HCT116 (cell line): Measurements from ENCODE around the gene PITHD1. TPM values are rescaled to one million over a fixed set of nuclear protein-coding genes. Genes with fewer than 3 reads are reported as not detected.
A peak's percentile ranks its signal among the peaks of the same experiment; 100 is the strongest.

Experiments used
- ATAC-seq: fragments of 200-7000 bp; cut with Tn5 transposase; 2 replicates; pipeline ENCODE4 v1.9.1; 2020; ENCODE audit warnings: mild to moderate bottlenecking, moderate library complexity
- Bru-seq: library from RNA; stranded (reverse); fragments of 400-500 nt; gene quantifications from one replicate; lab custom pipeline; 2021; lab: Mats Ljungman, UMichigan
- BruChase-seq, 2 experiments: library from RNA; stranded (reverse); fragments of 400-500 nt; gene quantifications; one replicate each; lab custom pipeline; 2021; lab: Mats Ljungman, UMichigan
- BruUV-seq: library from RNA; stranded (reverse); fragments of 400-500 nt; replicated peaks from 2 replicates; lab custom pipeline; 2021; lab: Mats Ljungman, UMichigan
- CTCF ChIA-PET: fragments of 300-600 bp; sonication (Branson Sonifier 250); formaldehyde crosslinking; loops from one replicate; lab custom pipeline; 2021; ENCODE audit warnings: antibody characterized with exemption; lab: Charles Lee
- POLR2A ChIA-PET: fragments of 300-600, 350-600 bp; sonication (Branson Sonifier 250); formaldehyde crosslinking; loops from one replicate; lab custom pipeline; 2021; ENCODE audit warnings: antibody characterized with exemption; lab: Charles Lee
- RAD21 ChIA-PET, 2 experiments: fragments of 300-600 bp; sonication (Branson Sonifier 250); formaldehyde crosslinking; loops; one replicate each; lab custom pipeline; 2023; ENCODE audit warnings: low total read pairs in 2 of 2; ENCODE audit not compliant: uncharacterized antibody in 2 of 2, unreplicated experiment in 2 of 2, low non-redundant PET in 1 of 2; lab: Charles Lee
- DNase-seq: peaks from one replicate; pipeline ENCODE4 v3.0.0-alpha.2; 2010; ENCODE audit warnings: low read depth, low spot score
- H2AFZ ChIP-seq: fragments of 200-600 bp; shearing (Covaris generic), sonication (generic); 2 replicates; pipeline ENCODE4 v1.6.1; 2017; ENCODE audit warnings: low read depth, mixed run types, mixed read lengths, antibody characterized with exemption, low read length; ENCODE audit not compliant: poor library complexity, severe bottlenecking
- H3K27ac ChIP-seq: 2 replicates; pipeline ENCODE4 v1.5.1; 2012; ENCODE audit warnings: low read depth, low read length
- H3K27me3 ChIP-seq: fragments of 200-600 bp; sonication (generic); 2 replicates; pipeline ENCODE4 v1.6.1; 2016; ENCODE audit warnings: mixed run types, low read length, mixed read lengths; ENCODE audit not compliant: insufficient read depth
- H3K36me3 ChIP-seq, 2 experiments: fragments of 200-500 bp in 1 of 2; fragments of 200-600 bp in 1 of 2; sonication (Bioruptor generic) in 1 of 2; sonication (generic) in 1 of 2; 2 replicates each; pipeline versions ENCODE4 v1.5.1 to v1.6.1; 2014 to 2016; ENCODE audit warnings: low read length in 2 of 2, inconsistent platforms in 1 of 2, mixed read lengths in 1 of 2, mixed run types in 1 of 2; ENCODE audit not compliant: insufficient read depth in 2 of 2, control insufficient read depth in 1 of 2
- H3K4me1 ChIP-seq, 2 experiments: fragments of 200-600 bp in 1 of 2; sonication (generic) in 1 of 2; 2 replicates each; pipeline versions ENCODE4 v1.5.1 to v1.6.1; 2012 to 2017; ENCODE audit warnings: low read length in 2 of 2, inconsistent platforms in 1 of 2, mild to moderate bottlenecking in 1 of 2, mixed read lengths in 1 of 2, mixed run types in 1 of 2, moderate library complexity in 1 of 2; ENCODE audit not compliant: insufficient read depth in 2 of 2, control insufficient read depth in 1 of 2
- H3K4me2 ChIP-seq: fragments of 200-600 bp; sonication (generic); 2 replicates; pipeline ENCODE4 v1.6.1; 2017; ENCODE audit warnings: mixed run types, low read length, mixed read lengths
- H3K4me3 ChIP-seq, 2 experiments: fragments of 200-600 bp in 1 of 2; sonication (generic) in 1 of 2; replicated peaks in 1 of 2; 2 replicates each; pipeline ENCODE4 v1.5.1; 2011 to 2016; ENCODE audit warnings: low read length in 2 of 2, control low read depth in 1 of 2, low read depth in 1 of 2, mild to moderate bottlenecking in 1 of 2, mixed read lengths in 1 of 2, mixed run types in 1 of 2
- H3K79me2 ChIP-seq: fragments of 200-600 bp; sonication (generic); 2 replicates; pipeline ENCODE4 v1.6.1; 2017; ENCODE audit warnings: mild to moderate bottlenecking, mixed run types, low read length, moderate library complexity, mixed read lengths; ENCODE audit not compliant: insufficient read depth
- H3K9ac ChIP-seq: fragments of 200-600 bp; sonication (generic); 2 replicates; pipeline ENCODE4 v1.6.1; 2016; ENCODE audit warnings: low read length, mixed read lengths
- H3K9me2 ChIP-seq: fragments of 200-600 bp; sonication (generic), shearing (Covaris generic); 2 replicates; pipeline ENCODE4 v1.6.1; 2017; ENCODE audit warnings: mixed run types, mild to moderate bottlenecking, moderate library complexity; ENCODE audit not compliant: insufficient read depth
- H3K9me3 ChIP-seq, 2 experiments: fragments of 200-500 bp in 1 of 2; fragments of 200-600 bp in 1 of 2; sonication (Bioruptor generic) in 1 of 2; sonication (generic) in 1 of 2; 2 replicates each; pipeline ENCODE4 v1.6.1; 2014 to 2017; ENCODE audit warnings: low read length in 2 of 2, mixed read lengths in 2 of 2, inconsistent platforms in 1 of 2, low read depth in 1 of 2, mild to moderate bottlenecking in 1 of 2, mixed run types in 1 of 2, moderate library complexity in 1 of 2; ENCODE audit not compliant: control insufficient read depth in 1 of 2, insufficient read depth in 1 of 2
- H4K20me1 ChIP-seq: fragments of 200-600 bp; sonication (generic), shearing (Covaris generic); 2 replicates; pipeline ENCODE4 v1.6.1; 2017; ENCODE audit warnings: mixed run types, mild to moderate bottlenecking, moderate library complexity; ENCODE audit not compliant: insufficient read depth
- CBX3 ChIP-seq: IDR thresholded peaks from 2 replicates; pipeline ENCODE4 v1.6.1; 2012; ENCODE audit warnings: low read depth
- CTCF ChIP-seq, 3 experiments: fragments of 200-600 bp in 1 of 3; sonication (generic) in 1 of 3; IDR thresholded peaks in 2 of 3; conservative IDR thresholded peaks in 1 of 3; 2 replicates each; pipeline ENCODE4 v1.5.1; 2012 to 2017; ENCODE audit warnings: low read depth in 2 of 3, low read length in 2 of 3, antibody characterized with exemption in 1 of 3, borderline replicate concordance in 1 of 3, control low read depth in 1 of 3, mild to moderate bottlenecking in 1 of 3, mixed read lengths in 1 of 3, mixed run types in 1 of 3, moderate library complexity in 1 of 3; ENCODE audit not compliant: insufficient read depth in 1 of 3
- EGR1 ChIP-seq: IDR thresholded peaks from 2 replicates; pipeline ENCODE4 v1.6.1; 2012; ENCODE audit warnings: low read depth
- ELF1 ChIP-seq: IDR thresholded peaks from 2 replicates; pipeline ENCODE4 v1.6.1; 2012; ENCODE audit warnings: low read depth, borderline replicate concordance
- EZH2 ChIP-seq: fragments of 200-600 bp; sonication (generic); IDR thresholded peaks from 2 replicates; pipeline ENCODE4 v1.6.1; 2017; ENCODE audit warnings: antibody characterized with exemption, mixed run types
- EZH2phosphoT487 ChIP-seq: fragments of 200-600 bp; IDR thresholded peaks from 2 replicates; pipeline ENCODE4 v1.6.1; 2018; ENCODE audit warnings: antibody characterized with exemption, borderline replicate concordance
- FOSL1 ChIP-seq: IDR thresholded peaks from 2 replicates; pipeline ENCODE4 v1.6.1; 2012; ENCODE audit warnings: low read depth
- JUND ChIP-seq: IDR thresholded peaks from 2 replicates; pipeline ENCODE4 v1.6.1; 2012
- MAX ChIP-seq: IDR thresholded peaks from 2 replicates; pipeline ENCODE4 v1.6.1; 2012
- POLR2A ChIP-seq: IDR thresholded peaks from 2 replicates; pipeline ENCODE4 v1.7.0; 2011; ENCODE audit warnings: borderline replicate concordance; ENCODE audit not compliant: insufficient read depth, insufficient read length; ENCODE audit errors: extremely low read depth
- POLR2AphosphoS5 ChIP-seq: IDR thresholded peaks from 2 replicates; pipeline ENCODE4 v1.6.1; 2011; ENCODE audit warnings: mild to moderate bottlenecking, low read depth, low read length, moderate library complexity
- RAD21 ChIP-seq: IDR thresholded peaks from 2 replicates; pipeline ENCODE4 v1.6.1; 2012; ENCODE audit warnings: low read depth, mild to moderate bottlenecking
- SIN3A ChIP-seq: IDR thresholded peaks from 2 replicates; pipeline ENCODE4 v1.6.1; 2012; ENCODE audit warnings: low read depth
- SP1 ChIP-seq: IDR thresholded peaks from 2 replicates; pipeline ENCODE4 v1.6.1; 2012; ENCODE audit warnings: low read depth
- SRF ChIP-seq: IDR thresholded peaks from 2 replicates; pipeline ENCODE4 v1.6.1; 2012; ENCODE audit warnings: low read depth
- TCF7L2 ChIP-seq: IDR thresholded peaks from 2 replicates; pipeline ENCODE4 v1.7.0; 2011; ENCODE audit warnings: borderline replicate concordance, inconsistent platforms; ENCODE audit not compliant: insufficient read depth, insufficient read length; ENCODE audit errors: extremely low read depth
- YY1 ChIP-seq: IDR thresholded peaks from 2 replicates; pipeline ENCODE4 v1.6.1; 2011; ENCODE audit warnings: low read length, low read depth, moderate library complexity, mild to moderate bottlenecking; ENCODE audit not compliant: insufficient replicate concordance; ENCODE audit errors: extremely low read depth
- ZBTB33 ChIP-seq: IDR thresholded peaks from 2 replicates; pipeline ENCODE4 v1.6.1; 2011; ENCODE audit warnings: mild to moderate bottlenecking, low read length, moderate library complexity; ENCODE audit not compliant: insufficient replicate concordance; ENCODE audit errors: extremely low read depth
- ZFX ChIP-seq: fragments of 450-650 bp; IDR thresholded peaks from 2 replicates; pipeline ENCODE4 v1.6.1; 2017
- intact Hi-C: fragments of 100-400 bp; cut with micrococcal nuclease; formaldehyde crosslinking; loops from 2 replicates; pipeline ENCODE4 v1.10.0; 2022
- long read RNA-seq: library from polyadenylated mRNA; unstranded; transcript quantifications from one replicate; pipeline ENCODE4 v2.0.0, GENCODE V29; 2021; ENCODE audit not compliant: unreplicated experiment
- polyA plus RNA-seq: library from polyadenylated mRNA; unstranded; fragments of >200 nt; gene quantifications from 2 replicates; pipeline ENCODE4 v1.2.1, GENCODE V29; 2012; ENCODE audit warnings: missing spikeins
- total RNA-seq: library from RNA; stranded (reverse); gene quantifications from one replicate; pipeline ENCODE4 v1.2.1, GENCODE V29; 2021; ENCODE audit not compliant: unreplicated experiment

PITHD1 gene
- total RNA-seq (57.2 TPM), Bru-seq, nascent RNA (percentile 85 among the genes with signal in this experiment), BruChase-seq, experiment 1, labeled RNA remaining after a 6-hour chase (percentile 91 among the genes with signal in this experiment), BruChase-seq, experiment 2, labeled RNA remaining after a 2-hour chase (percentile 91 among the genes with signal in this experiment)
- 30.0 and 36.7 TPM in 2 replicates for polyA plus RNA-seq
- long read RNA-seq, transcript PITHD1-201 (6 exons, 1,603 nt): major isoform, 47 of 77 reads
- long read RNA-seq, partial matches to known transcripts: 19 of 77 reads
- long read RNA-seq, other reads (novel, unspliced or antisense): 11 of 77 reads

GRCh38 chr1:23777979-23778814 lies at the start of gene PITHD1:
TSS of gene PITHD1 (plus strand) at chr1:23778418. CDS start at chr1:23778516, 98 bp downstream.
- Histone ChIP-seq H3K9ac (peak within 1 kb of the TSS; percentile 90), H3K79me2 (peaks cover 72% of the 10 kb centered on the region), H2AFZ (no peak within 1 kb of the TSS), H4K20me1 (peaks cover 11% of the 10 kb centered on the region; the same call in 1 of the 2 replicates), H3K4me3 (peak within 1 kb of the TSS; percentile 98 to 99), H3K9me3 (no peaks in the 10 kb centered on the region), H3K4me2 (peak within 1 kb of the TSS; percentile 84), H3K27me3 (no peaks in the 10 kb centered on the region), H3K36me3 (peaks cover 7 to 14% of the 10 kb centered on the region in 2 experiments; a peak in 3 of 4 replicates), H3K27ac (peak within 1 kb of the TSS; percentile 75), H3K4me1 (peaks cover 18 to 21% of the 10 kb centered on the region in 2 experiments), H3K9me2 (no peaks in the 10 kb centered on the region)
- RAD21 ChIA-PET: interaction anchor here (0.6 to 0.7 kb wide), 2 partner anchors 29 kb away, joined by 3 read pairs; no protein-coding TSS in a partner anchor
- DNase-seq: peak; percentile 76
- ATAC-seq: peak; percentile 84
- CTCF ChIA-PET: interaction anchor here (0.6 to 2.9 kb wide), 5 partner anchors 12 to 138 kb away, joined by 3 to 9 read pairs (median 3); no protein-coding TSS in a partner anchor
- intact Hi-C loops: loop anchor here (1.0 kb wide), 1 partner anchor 22 kb away; the partner anchor contains the start of gene GALE
- no TSS peak for BruUV-seq
- POLR2A ChIA-PET: interaction anchor here (0.6 to 3.5 kb wide), 10 partner anchors 11 to 183 kb away, joined by 3 to 30 read pairs (median 3); partner anchors contain the start of genes LYPLA2 and RPL11
- TF ChIP-seq CTCF (IDR thresholded peaks at IDR 0.05 in 2 of 3, conservative IDR thresholded peaks at IDR 0.05 in 1 of 3; ENCODE audit: borderline replicate concordance in 1 of 3, insufficient read depth in 1 of 3, low read depth in 2 of 3, low read length in 2 of 3) (no peak), FOSL1 (no peak), POLR2AphosphoS5 (peak; percentile 96), YY1 (peak; percentile 37), ZFX (peak; percentile 96), POLR2A (peak; percentile 64), JUND (no peak), SRF (0 out of 2 replicates have a peak, but pooled peaks have one; percentile 46), EZH2phosphoT487 (no peak), MAX (peak; percentile 57; the same call in 1 of the 2 replicates), SIN3A (peak; percentile 92), CBX3 (no peak; the same call in 1 of the 2 replicates), EGR1 (no peak), RAD21 (no peak), EZH2 (no peak), ZBTB33 (no peak), TCF7L2 (peak; percentile 41), SP1 (no peak), ELF1 (no peak)
